ENCODE results near the gene ABTB2.
"Not testable (repeated sequence)": the region's sequence is repeated elsewhere in the genome, so short reads cannot be mapped to it uniquely, and the experiment has no call there.

ABTB2 gene

DNA sequence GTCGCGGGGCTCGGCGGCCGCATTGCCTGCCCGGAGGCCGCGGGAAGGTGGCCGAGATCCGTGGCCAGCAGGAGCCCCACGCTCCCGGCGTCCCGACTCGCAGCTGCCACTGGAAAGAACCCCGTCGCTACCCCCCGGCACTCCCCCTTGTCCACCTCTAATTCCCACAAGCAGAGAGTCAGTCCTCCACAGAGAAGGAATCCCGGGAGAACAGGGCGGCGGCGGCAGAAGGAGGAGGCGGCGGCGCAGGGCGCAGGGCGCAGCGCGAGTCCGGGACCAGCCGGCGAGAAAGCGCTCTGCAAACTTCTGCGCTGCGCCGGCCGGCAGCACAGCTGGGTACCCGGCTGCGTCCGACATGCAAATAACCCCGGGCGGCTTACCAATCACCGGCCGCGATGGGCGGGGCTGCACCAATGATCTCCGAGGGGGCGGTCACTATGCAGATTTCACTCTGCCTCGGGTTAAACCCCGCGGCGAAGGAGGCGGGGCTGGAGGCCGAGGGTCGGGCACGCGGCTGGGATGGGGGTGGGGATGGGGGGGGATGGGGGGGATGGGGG, at the start of gene ABTB2:
ABTB2 (minus strand) TSS at position 310 of the 557 bp plus-strand sequence.
- DNase-seq: peak; percentile 96

DNA sequence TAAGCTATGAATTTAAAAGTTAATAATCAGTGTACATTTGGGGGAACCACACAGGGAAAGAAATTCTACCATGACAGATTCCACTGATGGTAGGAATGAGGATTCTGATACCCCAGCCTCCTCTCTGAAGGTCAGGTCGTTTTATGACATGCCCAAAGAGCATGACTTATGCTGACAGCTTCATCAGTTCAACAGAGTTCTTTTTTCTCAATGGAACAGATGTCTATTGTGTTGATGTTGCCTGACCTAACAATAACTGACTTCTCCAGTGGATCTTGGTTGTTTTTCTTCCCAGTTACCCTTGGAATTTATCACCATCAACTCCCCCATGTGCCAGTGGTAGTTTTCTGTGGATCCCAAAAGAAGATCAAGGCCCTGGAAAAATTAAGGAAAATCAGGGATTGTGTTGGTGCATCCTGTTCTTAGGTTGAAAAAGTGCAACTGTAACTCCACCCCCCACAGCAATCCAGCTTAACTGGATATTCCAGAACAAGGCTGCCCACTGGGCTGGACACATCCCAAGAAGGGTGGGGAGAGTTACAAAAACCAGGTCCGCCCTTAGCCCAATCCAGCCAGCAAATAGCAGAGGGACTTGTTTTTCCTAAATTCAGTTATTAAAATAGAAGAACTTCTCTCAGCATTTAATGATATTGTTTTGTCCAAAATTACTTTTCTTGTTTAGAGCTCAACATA, 49.5 kb upstream of the ABTB2 start:
- DNase-seq: no peak

DNA sequence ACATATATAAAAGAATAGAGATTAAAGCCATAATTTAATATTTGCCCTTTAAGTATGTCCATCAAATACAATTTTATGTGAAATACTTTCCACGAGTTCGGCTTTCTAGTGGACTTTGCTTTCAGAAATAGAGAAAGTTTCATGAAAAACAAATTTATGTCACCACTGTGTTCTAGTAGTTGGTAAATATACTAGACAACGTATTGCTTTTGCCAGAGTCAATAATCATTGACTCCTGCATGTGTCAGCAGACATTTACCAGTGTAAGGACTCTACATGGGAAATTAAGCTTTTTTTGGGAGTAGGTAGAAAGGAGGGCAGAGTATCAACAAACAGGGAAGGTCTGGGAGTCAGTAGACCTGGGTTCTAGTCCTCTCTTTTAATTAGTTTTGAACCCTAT, 48.6 kb upstream of the ABTB2 start:
- DNase-seq: no peak

DNA sequence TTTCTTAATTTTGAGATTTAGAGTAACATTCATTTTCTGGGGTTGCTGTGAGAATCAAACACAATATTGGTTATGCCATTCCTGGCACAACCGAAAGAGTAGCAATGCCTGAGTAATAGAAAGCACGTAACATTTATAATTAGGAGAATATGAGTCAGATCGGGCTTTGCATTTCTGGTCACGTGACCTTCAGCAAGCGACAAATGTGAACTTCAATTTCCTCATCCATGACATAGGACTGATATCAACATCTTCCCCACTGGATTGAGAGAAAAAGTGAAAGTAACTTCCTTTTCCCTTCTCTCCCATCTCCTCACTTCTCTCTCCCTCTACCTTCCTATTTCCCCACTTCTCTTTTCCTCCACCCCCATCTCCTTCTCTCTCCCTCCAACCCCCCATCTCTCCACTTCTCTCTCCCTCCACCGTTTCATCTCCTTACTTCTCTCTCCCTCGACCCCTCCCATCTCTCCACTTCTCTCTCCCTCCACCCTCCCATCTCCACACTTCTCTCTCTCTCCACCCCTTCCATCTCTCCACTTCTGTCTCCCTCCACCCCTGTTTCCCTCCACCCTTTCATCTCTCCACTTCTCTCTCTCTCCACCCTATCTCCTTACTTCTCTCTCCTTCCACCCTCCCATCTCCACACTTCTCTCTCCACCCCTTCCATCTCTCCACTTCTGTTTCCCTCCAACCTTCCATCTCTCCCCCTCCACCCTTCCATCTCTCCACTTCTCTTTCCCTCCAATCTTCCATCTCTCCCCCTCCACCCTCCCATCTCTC, 47.5 kb upstream of the ABTB2 start:
- peak; percentile 58 for DNase-seq

DNA sequence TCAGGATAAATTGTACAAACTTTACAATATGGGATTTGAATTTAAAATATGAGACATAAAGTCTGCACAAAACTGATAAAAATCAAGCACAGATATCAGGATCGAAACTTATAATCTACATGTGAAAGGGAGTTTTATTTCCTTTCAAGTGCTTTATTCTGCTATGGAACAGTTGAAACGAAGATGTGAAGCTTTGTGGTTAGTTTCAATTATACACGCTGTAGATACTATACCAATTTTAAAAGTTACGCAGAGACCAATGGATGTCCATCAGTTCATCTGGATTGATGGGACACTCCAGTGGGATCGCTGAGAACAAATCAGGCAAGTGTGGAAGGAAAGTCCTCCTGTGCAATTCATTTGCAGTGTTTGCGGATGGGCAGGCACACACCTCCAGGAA, 46.5 kb upstream of the ABTB2 start:
- no peak for DNase-seq

DNA sequence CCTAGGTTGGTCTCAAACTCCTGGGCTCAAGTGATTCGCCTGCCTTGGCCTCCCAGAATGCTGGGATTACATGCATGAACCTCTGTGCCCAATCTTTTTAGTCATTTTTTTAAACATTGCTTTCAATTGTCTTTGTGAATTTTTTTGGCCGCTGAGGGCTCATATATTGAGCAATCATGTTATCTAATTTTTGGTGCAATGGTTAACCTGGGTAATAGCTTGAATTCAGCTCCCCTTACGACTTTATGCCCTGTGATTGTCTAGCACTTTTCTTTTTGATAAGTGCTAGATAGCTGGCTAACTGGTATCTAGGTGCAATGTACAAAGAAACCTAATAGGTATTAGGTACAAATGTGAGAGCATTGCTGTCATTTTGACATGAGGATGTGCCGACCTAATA, 45.6 kb upstream of the ABTB2 start:
- no peak for DNase-seq

DNA sequence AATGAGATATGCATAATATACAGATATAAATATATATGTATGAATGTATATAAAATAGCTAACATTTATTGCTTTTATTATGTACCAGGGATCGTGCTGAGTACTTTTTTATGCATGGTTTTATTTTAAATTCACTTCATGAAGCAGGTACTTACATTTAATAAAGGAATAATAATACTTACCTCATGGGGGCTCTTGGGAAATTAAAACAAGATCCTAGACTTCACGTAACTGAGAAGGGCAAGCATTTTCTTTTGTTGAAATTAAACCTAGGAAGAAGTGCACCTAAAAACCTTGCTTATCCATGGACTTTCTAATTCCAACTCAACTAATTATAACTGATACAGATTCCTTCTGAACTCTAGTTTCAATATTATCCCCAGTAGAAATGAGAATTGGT, 40.0 kb upstream of the ABTB2 start:
- no peak for DNase-seq

DNA sequence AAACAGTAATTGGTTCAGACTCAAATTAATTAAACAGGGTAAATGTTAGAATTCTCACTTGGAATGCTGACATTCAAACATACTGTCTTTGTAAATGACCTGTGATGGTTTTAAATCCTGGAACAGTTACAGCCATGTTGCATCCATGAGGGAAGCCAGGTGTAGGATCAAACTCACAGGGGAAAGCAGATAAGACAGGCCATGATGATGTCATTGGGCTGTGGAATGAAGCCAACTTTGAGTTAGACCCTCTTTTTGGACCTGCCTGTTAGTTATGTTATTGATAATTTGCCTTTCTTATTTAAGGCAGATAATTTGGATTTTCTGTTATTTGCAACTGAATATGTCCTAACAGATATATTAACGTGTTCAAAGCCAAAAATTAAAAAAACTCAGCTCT, 39.3 kb upstream of the ABTB2 start:
- no peak for DNase-seq

DNA sequence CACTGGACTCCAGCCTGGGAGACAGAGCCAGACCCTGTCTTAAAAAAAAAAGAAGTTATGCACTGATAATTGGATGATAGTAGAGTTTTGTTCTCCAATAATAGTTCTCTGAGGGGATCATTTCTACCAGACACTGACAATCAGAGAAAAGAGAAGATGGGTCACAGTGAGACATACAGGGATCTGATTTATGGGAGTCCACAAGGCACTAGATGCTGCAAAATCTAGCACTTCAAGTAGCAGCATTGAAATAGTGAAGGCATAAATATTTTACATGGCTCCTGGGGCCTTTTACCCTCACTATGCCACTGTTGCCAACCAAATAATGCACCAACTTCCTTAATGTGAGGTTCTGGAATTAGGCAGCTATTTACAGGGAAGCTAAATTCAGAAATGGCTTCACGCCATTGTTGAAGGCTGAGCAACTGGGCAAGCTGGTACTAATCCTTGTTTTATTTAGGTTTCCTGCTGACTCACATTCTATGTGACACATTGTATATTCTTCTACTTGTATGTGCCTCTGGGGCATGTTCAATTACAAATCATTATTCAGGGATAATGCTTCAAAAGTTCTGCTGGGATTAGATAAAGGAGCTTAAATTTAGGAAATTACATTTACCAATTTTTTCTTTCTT, 38.2 kb upstream of the ABTB2 start:
- no peak for DNase-seq

DNA sequence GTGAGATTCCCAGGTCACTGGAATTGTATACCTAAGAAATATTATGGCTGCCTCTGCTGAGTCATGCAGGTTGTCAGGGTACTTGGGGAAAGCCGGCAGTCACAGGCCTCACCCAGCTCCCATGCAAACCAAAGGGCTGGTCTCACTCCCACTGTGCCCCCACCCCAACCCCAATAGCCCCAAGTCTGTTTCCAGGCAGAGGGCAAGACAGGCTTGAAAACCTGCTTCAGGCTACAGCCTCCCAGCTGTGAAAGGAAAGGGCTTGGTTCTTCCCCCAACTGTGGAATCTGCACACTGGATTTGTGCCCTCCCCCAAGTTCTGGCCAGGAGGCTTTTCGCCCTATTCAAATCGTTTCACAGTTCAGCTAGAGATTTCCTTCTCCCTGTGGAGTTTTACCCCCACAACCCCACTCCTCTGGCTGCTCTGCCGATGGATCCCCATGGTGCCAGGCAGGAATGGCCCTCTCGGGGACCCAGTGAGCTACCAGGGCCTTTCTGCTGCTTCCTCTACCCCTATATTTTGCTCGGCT, 37.0 kb upstream of the ABTB2 start:
- no peak for DNase-seq

DNA sequence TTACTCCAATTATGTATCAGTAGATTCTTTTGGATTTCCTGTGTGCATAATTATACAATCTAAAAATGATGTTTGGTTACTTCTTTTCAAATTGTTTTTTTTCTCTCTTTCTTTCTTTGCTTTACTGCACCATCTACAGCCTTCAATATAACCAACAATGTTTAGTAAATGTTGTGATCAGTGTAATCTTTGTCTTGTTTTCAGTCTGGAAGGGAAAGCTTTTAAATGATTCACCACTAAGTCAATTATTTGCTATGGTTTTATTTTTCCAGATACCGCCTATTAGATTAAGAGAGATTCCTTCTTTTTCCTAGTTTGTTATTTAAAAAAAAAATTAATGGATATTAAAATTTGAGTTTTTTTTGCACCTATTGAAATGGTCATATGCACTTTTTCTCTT, 29.8 kb upstream of the ABTB2 start:
- DNase-seq: no peak

DNA sequence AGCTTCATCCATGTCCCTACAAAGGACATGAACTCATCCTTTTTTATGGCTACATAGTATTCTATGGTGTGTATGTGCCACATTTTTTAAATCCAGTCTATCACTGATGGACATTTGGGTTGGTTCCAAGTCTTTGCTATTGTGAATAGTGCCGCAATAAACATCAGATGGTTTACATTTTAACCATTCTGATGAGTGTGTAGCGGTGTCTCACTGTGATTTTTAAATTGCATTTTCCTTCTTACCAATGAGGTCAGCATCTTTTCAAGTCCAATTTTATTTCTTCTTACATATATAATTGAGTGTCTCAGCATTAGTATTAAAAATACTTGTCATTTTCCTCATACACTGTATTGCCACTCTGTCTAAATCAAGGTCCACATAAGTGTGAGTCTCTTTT, 28.5 kb upstream of the ABTB2 start:
- DNase-seq: not testable (repeated sequence)

DNA sequence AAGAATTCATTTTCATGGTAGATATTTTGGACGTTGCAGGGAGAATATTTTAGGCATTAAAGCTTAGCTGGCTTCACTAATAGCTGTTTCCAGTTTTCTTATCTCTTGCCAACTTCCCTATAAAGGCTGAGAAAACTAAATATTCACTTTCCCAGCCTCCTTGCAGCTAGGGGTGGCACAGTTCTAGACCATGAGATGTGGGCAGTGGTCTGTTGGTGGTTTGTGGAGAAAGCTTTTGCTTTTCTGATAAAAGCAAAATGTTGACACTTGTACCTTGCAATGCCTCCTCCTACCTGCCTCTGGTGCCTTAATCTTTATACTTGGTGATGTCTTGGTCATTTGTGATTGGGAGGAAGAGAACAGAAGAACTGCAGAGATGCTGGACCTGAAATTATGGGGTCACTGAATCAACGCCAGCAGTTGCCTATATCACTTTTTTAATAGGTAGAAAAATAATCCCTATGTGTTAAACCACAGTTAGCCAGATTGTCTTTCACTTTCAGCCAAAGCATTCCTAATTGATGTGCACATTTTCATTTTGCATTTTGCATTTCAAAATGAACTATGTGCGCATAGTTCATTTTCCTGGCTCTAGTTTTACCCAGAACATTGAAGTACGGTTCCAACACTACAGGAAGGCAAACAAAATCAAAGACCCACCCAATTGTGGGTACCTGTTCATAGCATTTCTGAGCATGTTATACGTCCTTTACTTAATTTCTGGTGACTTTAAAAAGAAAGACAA, 24.9 kb upstream of the ABTB2 start:
- no peak for DNase-seq

DNA sequence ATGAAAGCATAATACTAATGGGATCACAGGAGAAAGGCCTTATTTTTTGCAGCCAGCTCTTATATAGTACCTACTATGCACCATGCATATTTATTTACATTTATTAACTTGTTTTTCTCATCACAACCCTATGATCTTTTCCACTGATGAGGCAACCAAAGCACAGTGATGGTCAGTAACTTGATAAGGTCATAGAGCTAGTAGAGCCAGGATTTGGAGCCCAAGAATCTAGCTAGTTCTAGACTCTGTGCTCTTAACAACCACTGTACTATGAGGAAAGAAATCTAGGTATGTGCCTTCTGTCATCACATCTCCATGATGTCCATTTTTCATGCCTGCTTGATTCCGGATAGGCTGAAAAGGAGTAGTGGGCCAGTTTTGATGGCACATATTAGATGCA, 24.0 kb upstream of the ABTB2 start:
- no peak for DNase-seq

DNA sequence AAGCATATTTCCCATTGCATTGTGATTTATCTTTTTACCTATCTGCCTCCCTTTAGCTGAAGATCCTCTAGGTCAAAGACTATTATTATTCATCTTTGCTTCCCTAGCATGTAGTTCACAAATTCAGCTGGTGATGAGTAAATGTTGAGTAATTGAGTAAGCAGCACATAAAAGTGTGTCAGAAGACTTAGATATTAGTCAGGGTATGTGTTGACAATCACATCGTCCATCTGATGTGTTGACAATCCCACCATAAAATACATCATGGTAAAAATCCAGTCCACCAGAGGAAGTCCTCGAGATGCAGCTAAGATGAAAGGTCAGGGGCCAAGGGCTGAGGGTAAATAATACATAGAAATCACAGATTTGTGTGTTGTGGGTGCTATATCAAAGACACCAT, 22.9 kb upstream of the ABTB2 start:
- DNase-seq: no peak

DNA sequence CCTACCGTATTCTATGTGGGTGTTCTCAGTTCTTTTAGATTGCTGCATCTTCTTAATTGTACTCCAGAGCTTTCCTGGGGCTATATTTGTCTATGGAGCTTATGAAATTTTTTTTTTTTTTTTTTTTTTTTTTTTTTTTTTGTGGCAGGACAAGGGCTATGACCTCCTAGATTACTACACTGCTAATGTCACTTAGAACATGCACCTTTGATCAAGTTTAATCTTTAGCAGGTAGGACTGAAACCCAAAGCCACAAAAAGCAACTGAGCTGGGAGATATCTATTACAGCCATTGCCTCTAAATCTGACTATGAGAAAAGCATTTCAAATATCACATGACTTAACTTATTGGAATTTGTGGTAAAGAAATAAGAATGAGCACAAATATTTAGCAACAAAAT, 21.7 kb upstream of the ABTB2 start:
- DNase-seq: no peak

DNA sequence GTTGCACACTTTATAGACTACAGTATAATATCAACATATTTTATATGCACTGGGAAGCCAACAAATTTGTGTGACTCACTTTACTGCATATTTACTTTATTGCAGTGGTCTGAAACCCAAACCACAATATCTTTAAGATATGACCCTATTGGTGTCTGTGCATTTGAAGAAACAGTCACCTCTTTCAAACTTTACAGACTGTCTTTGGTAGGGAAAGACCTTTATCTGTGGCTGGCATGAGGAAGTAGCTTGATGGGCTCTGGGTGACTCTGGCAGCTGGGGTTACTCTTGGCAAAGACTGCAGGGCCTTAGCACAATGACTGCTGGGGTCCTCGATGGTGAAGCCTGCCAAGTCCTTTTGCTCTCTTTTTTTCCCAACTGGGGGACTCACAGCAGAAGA, 21.3 kb upstream of the ABTB2 start:
- no peak for DNase-seq

DNA sequence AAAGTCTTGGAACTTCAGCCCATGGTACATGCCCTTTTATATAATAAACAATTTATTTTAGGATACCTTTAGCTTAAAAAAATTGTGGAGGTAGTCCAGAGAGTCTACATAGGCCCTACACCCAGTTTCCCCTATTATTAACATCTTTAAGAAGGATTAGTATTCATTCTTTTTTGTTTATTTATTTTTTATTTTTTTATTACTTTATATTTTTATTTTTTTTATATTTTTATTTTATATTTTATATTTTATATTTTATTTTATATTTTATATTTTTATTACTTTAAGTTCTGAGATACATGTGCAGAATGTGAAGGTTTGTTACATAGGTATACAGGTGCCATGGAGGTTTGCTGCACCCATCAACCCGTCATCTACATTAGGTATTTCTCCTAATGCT, 15.9 kb upstream of the ABTB2 start:
- no peak for DNase-seq

DNA sequence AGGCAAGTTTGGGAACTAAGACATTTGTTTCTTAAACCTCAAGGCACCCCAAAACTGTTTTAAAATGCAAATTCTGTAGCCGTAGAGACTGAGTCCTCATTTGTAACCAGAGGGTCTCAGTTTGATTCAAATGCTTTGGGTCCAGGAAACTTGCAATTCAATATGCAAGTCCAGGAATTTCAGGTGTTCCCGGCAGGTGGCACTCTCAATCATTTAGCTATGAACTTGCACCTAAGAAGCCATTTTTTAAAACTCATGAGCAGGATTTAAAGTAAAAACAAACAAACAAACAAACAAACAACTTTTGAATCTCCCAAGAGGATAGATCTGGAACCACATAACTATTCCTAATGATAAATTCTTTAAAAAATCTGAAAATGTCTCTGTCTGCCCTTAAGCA, 8.7 kb upstream of the ABTB2 start:
- DNase-seq: no peak

DNA sequence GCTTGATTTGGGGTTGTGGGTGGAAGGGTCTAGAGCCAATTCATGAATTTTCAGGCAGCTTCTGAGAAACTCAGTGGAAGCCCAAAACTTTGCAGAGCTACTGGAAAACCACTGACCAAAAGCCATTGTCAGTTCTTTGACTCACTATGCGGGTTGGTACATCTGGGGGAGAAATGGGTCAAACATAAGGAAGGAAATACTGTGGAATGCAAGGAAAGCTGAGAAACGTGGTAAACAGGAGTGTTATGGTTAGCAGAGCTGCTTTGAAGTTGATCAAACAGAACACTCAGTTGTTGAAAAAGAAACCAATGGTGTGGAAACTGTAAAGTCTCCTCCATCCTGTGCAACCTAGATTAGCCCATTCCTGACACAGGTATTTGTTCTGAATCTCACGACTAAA, 6.3 kb upstream of the ABTB2 start:
- DNase-seq: no peak

DNA sequence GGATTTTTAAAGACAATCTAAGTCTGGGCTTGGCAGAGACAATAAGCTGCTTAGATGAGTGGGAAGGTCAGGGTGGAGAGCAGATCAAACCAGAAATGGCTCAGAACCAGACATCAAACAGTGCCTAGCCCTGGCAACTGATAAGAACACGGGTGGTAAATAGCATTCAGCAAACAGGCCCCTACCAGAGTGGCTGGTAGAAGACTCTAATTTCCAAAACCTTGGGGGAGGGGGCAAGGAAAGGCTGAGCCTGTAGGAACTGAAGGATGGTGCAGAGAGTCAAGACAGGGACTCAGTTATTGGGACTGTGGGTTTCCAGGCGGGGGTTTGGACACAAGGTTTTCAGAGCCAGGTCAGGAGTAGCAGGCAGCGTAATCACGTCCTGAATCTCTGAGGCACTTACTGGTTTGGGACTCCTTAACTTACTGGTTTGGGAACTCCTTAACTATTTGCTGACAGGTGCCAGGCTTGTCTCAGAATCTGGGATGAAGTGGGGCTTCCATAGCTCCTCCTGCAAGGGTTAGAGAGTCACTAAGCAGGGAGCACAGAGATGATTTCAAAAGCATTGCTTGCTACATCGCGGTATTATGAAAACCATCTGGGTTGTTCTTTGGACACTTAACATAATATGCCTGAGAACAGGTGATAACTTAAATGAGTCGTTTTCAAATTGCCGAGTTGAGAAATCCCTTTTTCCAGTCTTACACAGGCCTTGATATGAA, 5.7 kb upstream of the ABTB2 start:
- no peak for DNase-seq

DNA sequence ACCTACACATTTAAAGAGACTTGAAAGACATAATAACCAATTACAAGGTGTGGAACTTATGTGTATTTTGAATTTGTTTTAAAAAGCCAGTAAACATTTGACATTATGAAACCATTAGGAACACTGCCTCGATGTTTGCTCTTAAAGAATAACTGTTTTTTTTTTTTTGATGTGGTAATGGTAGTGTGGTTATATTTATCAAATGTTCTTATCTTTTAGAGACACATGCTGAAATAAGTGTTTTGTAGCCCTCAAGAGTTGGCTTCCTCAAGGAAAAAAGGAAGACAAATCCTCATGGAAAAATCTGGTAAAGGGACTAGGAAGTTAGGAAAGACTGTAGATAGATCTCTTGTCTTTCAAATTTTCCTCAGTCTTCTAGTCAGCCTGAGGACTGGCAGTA, 2.2 kb upstream of the ABTB2 start:
- DNase-seq: no peak

Measured in activated CD4-positive, alpha-beta T cell treated with anti-CD3 and anti-CD28 coated beads, Interleukin-10, Interleukin-2, amounts not matched to agents 100 ng/mL and 50 ng/mL, durations not matched to agents 16 hours and 8 hours (primary cell).